IMR-90 (cell line): ENCODE data around the gene YIPF1. TPM values are rescaled to one million over a fixed set of nuclear protein-coding genes. Genes with fewer than 3 reads are reported as not detected.

Experiments used
- ATAC-seq: fragments of 200-7000 bp; cut with Tn5 transposase; 2 replicates; pipeline ENCODE4 v1.9.1; 2020; ENCODE audit warnings: low read depth, mild to moderate bottlenecking, moderate library complexity
- BruUV-seq: library from RNA; stranded (reverse); fragments of 400-500 nt; replicated peaks from 2 replicates; lab custom pipeline; 2021; lab: Mats Ljungman, UMichigan
- CTCF ChIA-PET: fragments of 300-600 bp; formaldehyde crosslinking; extraction: SDS; loops from one replicate; lab custom pipeline; 2021; ENCODE audit warnings: antibody characterized with exemption; lab: Yijun Ruan, JAX
- POLR2A ChIA-PET: fragments of 300-600 bp; sonication (Branson Sonifier 250); formaldehyde crosslinking; loops from one replicate; lab custom pipeline; 2022; ENCODE audit warnings: antibody characterized with exemption; ENCODE audit not compliant: unreplicated experiment; lab: Charles Lee
- DNase-seq: peaks from one replicate; pipeline ENCODE4 v3.0.0; 2013
- H2AFZ ChIP-seq: replicated peaks from 2 replicates; pipeline ENCODE3; 2013; ENCODE audit warnings: low read length, mild to moderate bottlenecking; ENCODE audit not compliant: poor library complexity
- H2AK5ac ChIP-seq: 2 replicates; pipeline ENCODE4 v1.6.1; 2013; ENCODE audit warnings: low read depth, low read length, inconsistent platforms
- H2AK9ac ChIP-seq: replicated peaks from 2 replicates; pipeline ENCODE3; 2013; ENCODE audit warnings: mild to moderate bottlenecking, low read depth, low read length, moderate library complexity; ENCODE audit not compliant: poor library complexity
- H2BK120ac ChIP-seq: 2 replicates; pipeline ENCODE4 v1.6.1; 2013; ENCODE audit warnings: low read depth, low read length, inconsistent platforms
- H2BK15ac ChIP-seq: 3 replicates; pipeline ENCODE4 v1.6.1; 2013; ENCODE audit warnings: low read depth, low read length, inconsistent platforms
- H2BK20ac ChIP-seq: 2 replicates; pipeline ENCODE4 v1.6.1; 2013; ENCODE audit warnings: low read depth, mild to moderate bottlenecking, inconsistent platforms, low read length, moderate library complexity
- H2BK5ac ChIP-seq: 2 replicates; pipeline ENCODE4 v1.6.1; 2013; ENCODE audit warnings: mild to moderate bottlenecking, low read depth, low read length, inconsistent platforms; ENCODE audit not compliant: poor library complexity, severe bottlenecking
- H3K14ac ChIP-seq: replicated peaks from 2 replicates; pipeline ENCODE4 v1.6.1; 2013; ENCODE audit warnings: low read depth, low read length, inconsistent platforms
- H3K18ac ChIP-seq: 2 replicates; pipeline ENCODE4 v1.6.1; 2013; ENCODE audit warnings: low read depth, low read length, control low read depth
- H3K23ac ChIP-seq: 2 replicates; pipeline ENCODE4 v1.6.1; 2013; ENCODE audit warnings: low read depth, low read length, inconsistent platforms
- H3K27ac ChIP-seq: 2 replicates; pipeline ENCODE4 v1.5.1; 2013; ENCODE audit warnings: mild to moderate bottlenecking, control low read depth, low read length; ENCODE audit not compliant: insufficient read depth
- H3K27me3 ChIP-seq: 2 replicates; pipeline ENCODE4 v1.6.1; 2013; ENCODE audit warnings: low read length; ENCODE audit not compliant: control insufficient read depth, insufficient read depth
- H3K36me3 ChIP-seq: 2 replicates; pipeline ENCODE4 v1.6.1; 2013; ENCODE audit warnings: low read length, mixed read lengths; ENCODE audit not compliant: control insufficient read depth, insufficient read depth
- H3K4ac ChIP-seq: 2 replicates; pipeline ENCODE4 v1.6.1; 2013; ENCODE audit warnings: low read depth, low read length, inconsistent platforms
- H3K4me1 ChIP-seq: 2 replicates; pipeline ENCODE4 v1.6.1; 2013; ENCODE audit warnings: low read length, mixed read lengths; ENCODE audit not compliant: control insufficient read depth, insufficient read depth
- H3K4me2 ChIP-seq: 2 replicates; pipeline ENCODE4 v1.6.1; 2013; ENCODE audit warnings: low read depth, mild to moderate bottlenecking, control low read depth, low read length, moderate library complexity
- H3K4me3 ChIP-seq: 2 replicates; pipeline ENCODE4 v1.5.1; 2013; ENCODE audit warnings: low read depth, mild to moderate bottlenecking, control low read depth, low read length, moderate library complexity; ENCODE audit not compliant: insufficient read depth
- H3K56ac ChIP-seq: 2 replicates; pipeline ENCODE4 v1.6.1; 2013; ENCODE audit warnings: low read length, inconsistent platforms; ENCODE audit not compliant: insufficient read depth; ENCODE audit errors: extremely low read depth
- H3K79me1 ChIP-seq, 2 experiments: 2 replicates each; pipeline ENCODE4 v1.6.1; 2013; ENCODE audit warnings: low read length in 2 of 2, inconsistent platforms in 1 of 2, low read depth in 1 of 2
- H3K9ac ChIP-seq: 2 replicates; pipeline ENCODE4 v1.6.1; 2013; ENCODE audit warnings: low read depth, low read length, control low read depth
- H3K9me1 ChIP-seq: 2 replicates; pipeline ENCODE4 v1.6.1; 2013; ENCODE audit warnings: low read length, inconsistent platforms; ENCODE audit not compliant: insufficient read depth
- H3K9me3 ChIP-seq: 2 replicates; pipeline ENCODE4 v1.6.1; 2013; ENCODE audit warnings: low read length; ENCODE audit not compliant: control insufficient read depth, insufficient read depth
- H4K20me1 ChIP-seq: 2 replicates; pipeline ENCODE4 v1.6.1; 2013; ENCODE audit warnings: low read length, inconsistent platforms; ENCODE audit not compliant: insufficient read depth
- H4K5ac ChIP-seq: 2 replicates; pipeline ENCODE4 v1.6.1; 2013; ENCODE audit warnings: mild to moderate bottlenecking, low read depth, low read length, control low read depth
- H4K8ac ChIP-seq, 2 experiments: 2 replicates each; pipeline ENCODE4 v1.6.1; 2013; ENCODE audit warnings: low read depth in 2 of 2, low read length in 2 of 2, control low read depth in 1 of 2, inconsistent platforms in 1 of 2
- H4K91ac ChIP-seq: 2 replicates; pipeline ENCODE4 v1.6.1; 2013; ENCODE audit warnings: low read depth, low read length, inconsistent platforms; ENCODE audit not compliant: insufficient read depth
- BHLHE40 ChIP-seq: fragments of 150-350 bp; IDR thresholded peaks from 2 replicates; pipeline ENCODE4 v1.6.1; 2016; ENCODE audit warnings: mild to moderate bottlenecking, low read depth, low read length
- CHD1 ChIP-seq: IDR thresholded peaks from 2 replicates; pipeline ENCODE4 v1.6.1; 2012; ENCODE audit warnings: low read depth, low read length, improper control_type of control experiment
- CTCF ChIP-seq: conservative IDR thresholded peaks from 2 replicates; pipeline ENCODE4 v1.5.1; 2012; ENCODE audit warnings: mild to moderate bottlenecking, low read depth, low read length, improper control_type of control experiment
- FOS ChIP-seq: fragments of 150-350 bp; IDR thresholded peaks from 2 replicates; pipeline ENCODE4 v1.6.1; 2016; ENCODE audit warnings: low read depth, low read length
- MAFK ChIP-seq: IDR thresholded peaks from 2 replicates; pipeline ENCODE4 v1.6.1; 2012; ENCODE audit warnings: low read depth, low read length, improper control_type of control experiment
- MAZ ChIP-seq: IDR thresholded peaks from 2 replicates; pipeline ENCODE4 v1.6.1; 2012; ENCODE audit warnings: low read depth, mild to moderate bottlenecking, low read length, improper control_type of control experiment, moderate library complexity, borderline replicate concordance
- MXI1 ChIP-seq: IDR thresholded peaks from 2 replicates; pipeline ENCODE4 v1.6.1; 2012; ENCODE audit warnings: low read depth, mild to moderate bottlenecking, low read length, moderate library complexity, borderline replicate concordance
- NFE2L2 ChIP-seq: fragments of 150-350 bp; IDR thresholded peaks from 2 replicates; pipeline ENCODE4 v1.6.1; 2016; ENCODE audit warnings: low read depth, mild to moderate bottlenecking, low read length
- POLR2A ChIP-seq: IDR thresholded peaks from 2 replicates; pipeline ENCODE4 v1.6.1; 2012; ENCODE audit warnings: mild to moderate bottlenecking, low read depth, low read length
- RAD21 ChIP-seq: IDR thresholded peaks from 2 replicates; pipeline ENCODE4 v1.6.1; 2012; ENCODE audit warnings: low read length, improper control_type of control experiment
- RCOR1 ChIP-seq: IDR thresholded peaks from 2 replicates; pipeline ENCODE4 v1.6.1; 2012; ENCODE audit warnings: mild to moderate bottlenecking, low read length, improper control_type of control experiment; ENCODE audit not compliant: insufficient replicate concordance
- RFX5 ChIP-seq: IDR thresholded peaks from 2 replicates; pipeline ENCODE4 v1.8.0; 2012; ENCODE audit warnings: low read depth, mild to moderate bottlenecking, low read length, moderate library complexity
- SMC3 ChIP-seq: fragments of 150-350 bp; IDR thresholded peaks from 2 replicates; pipeline ENCODE4 v1.6.1; 2016; ENCODE audit warnings: low read depth, mild to moderate bottlenecking, antibody characterized with exemption, low read length, moderate library complexity
- USF2 ChIP-seq: fragments of 150-350 bp; IDR thresholded peaks from 2 replicates; pipeline ENCODE4 v1.6.1; 2017; ENCODE audit warnings: mild to moderate bottlenecking, antibody characterized with exemption, low read length, low read depth
- WGBS, 2 experiments: methylation state at CpG; one replicate each; pipeline versions ENCODE4 v1.1.5 to v1.1.7; 2013; ENCODE audit warnings: missing lambda C conversion rate in 2 of 2; ENCODE audit not compliant: insufficient read length in 1 of 2; ENCODE audit errors: extremely low coverage in 2 of 2; 5-methylcytosine and 5-hydroxymethylcytosine counted together
- dilution Hi-C: fragments of 300-500 bp; cut with HindIII; formaldehyde crosslinking; loops from one replicate; pipeline ENCODE4 v1.14.3; 2018; ENCODE audit warnings: low sequenced_read_pairs; ENCODE audit not compliant: unreplicated experiment
- in situ Hi-C: fragments of 300-500 bp; cut with MboI; formaldehyde crosslinking; loops from 3 replicates; pipeline ENCODE4 v1.14.3; 2019; ENCODE audit warnings: low sequenced_read_pairs, inconsistent platforms, mixed read lengths
- intact Hi-C: fragments of 100-400 bp; cut with micrococcal nuclease; formaldehyde crosslinking; loops from 2 replicates; pipeline ENCODE4 v1.10.0; 2022
- polyA plus RNA-seq, 3 experiments: library from polyadenylated mRNA; depleted of rRNA; stranded (reverse); fragments of >200 nt; gene quantifications; 2 replicates each; pipeline ENCODE4 v1.2.3, GENCODE V29; 2012; ENCODE audit warnings: low replicate concordance in 1 of 3
- total RNA-seq: library from RNA; depleted of rRNA; stranded (reverse); fragments of >200 nt; gene quantifications from 2 replicates; pipeline ENCODE4 v1.2.3, GENCODE V29; 2012
- TF ChIP-seq, protein P1 (sequence below): fragments of 150-350 bp; IDR thresholded peaks from 2 replicates; pipeline ENCODE4 v1.6.1; 2016; ENCODE audit warnings: low read depth, mild to moderate bottlenecking, low read length, moderate library complexity, borderline replicate concordance

YIPF1 gene
- total and polyA plus RNA-seq, 2 of the 4 experiments (the other 2 are of a cell fraction) = 23.7 to 35.3 TPM

DNA sequence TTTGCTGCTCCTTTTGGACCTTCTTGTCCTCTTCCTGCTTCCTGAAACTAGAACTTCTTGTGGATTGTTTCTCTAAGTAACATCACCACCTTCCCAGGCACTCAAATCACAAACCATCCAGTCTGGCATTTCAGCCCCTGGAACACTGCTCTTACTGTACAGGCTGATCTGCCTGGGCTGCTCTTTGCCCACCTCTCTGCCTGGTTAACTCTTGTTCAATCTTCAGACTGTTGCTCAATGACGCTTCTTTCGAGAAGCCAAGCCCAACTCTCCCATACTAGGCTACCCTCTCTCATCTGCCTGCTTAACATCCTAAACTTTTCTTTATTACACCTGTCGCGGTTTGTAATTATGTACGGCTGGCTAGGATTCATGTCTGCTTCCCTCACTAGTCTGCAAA is 5.0 kb upstream of the YIPF1 start:
- H2BK20ac ChIP-seq = no peak overlapping the region
- BruUV-seq = no TSS peak
- H3K27ac ChIP-seq = no peak overlapping the region
- no peak overlapping the region for H2BK15ac ChIP-seq
- in situ Hi-C loops (no loop called here), dilution Hi-C loops (no loop called here), intact Hi-C loops (no loop called here)
- ChIA-PET CTCF (no interaction called here), POLR2A (no interaction called here)
- H3K4me1 ChIP-seq = peaks cover 18% of the 10 kb centered on the region
- H3K36me3 ChIP-seq = no peaks in the 10 kb centered on the region
- H3K4me3 ChIP-seq = no peak overlapping the region
- H3K23ac ChIP-seq = no peak overlapping the region
- H2AK5ac ChIP-seq = 0 out of 2 replicates have a peak overlapping the region, but pooled peaks have one; percentile 33
- no peak overlapping the region for H2BK120ac ChIP-seq
- H3K9me3 ChIP-seq = no peaks in the 10 kb centered on the region
- H3K79me1 ChIP-seq = peaks cover 0 to 3% of the 10 kb centered on the region in 2 experiments; a peak in 1 of 4 replicates
- peaks cover 12% of the 10 kb centered on the region; the same call in 1 of the 2 replicates for H4K20me1 ChIP-seq
- H3K9me1 ChIP-seq = peaks cover 18% of the 10 kb centered on the region
- no CpG with 5 or more reads among the region's 5 CpGs for WGBS, 2 experiments
- H4K8ac ChIP-seq = no peak overlapping the region
- H4K91ac ChIP-seq = no peak overlapping the region
- H2AK9ac ChIP-seq = no peak overlapping the region
- TF ChIP-seq SMC3 (no peak), NFE2L2 (no peak), POLR2A (no peak), MXI1 (no peak), RCOR1 (no peak), FOS (no peak), RFX5 (no peak), MAFK (no peak), MAZ (no peak), CHD1 (no peak), CTCF (no peak), USF2 (no peak), RAD21 (no peak), BHLHE40 (no peak)
- TF ChIP-seq, protein P1, sequence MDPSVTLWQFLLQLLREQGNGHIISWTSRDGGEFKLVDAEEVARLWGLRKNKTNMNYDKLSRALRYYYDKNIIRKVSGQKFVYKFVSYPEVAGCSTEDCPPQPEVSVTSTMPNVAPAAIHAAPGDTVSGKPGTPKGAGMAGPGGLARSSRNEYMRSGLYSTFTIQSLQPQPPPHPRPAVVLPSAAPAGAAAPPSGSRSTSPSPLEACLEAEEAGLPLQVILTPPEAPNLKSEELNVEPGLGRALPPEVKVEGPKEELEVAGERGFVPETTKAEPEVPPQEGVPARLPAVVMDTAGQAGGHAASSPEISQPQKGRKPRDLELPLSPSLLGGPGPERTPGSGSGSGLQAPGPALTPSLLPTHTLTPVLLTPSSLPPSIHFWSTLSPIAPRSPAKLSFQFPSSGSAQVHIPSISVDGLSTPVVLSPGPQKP = no peak
- ATAC-seq (no peak), DNase-seq (no peak)
- H3K56ac ChIP-seq = no peak overlapping the region
- no peak overlapping the region for H2AFZ ChIP-seq
- no peak overlapping the region for H4K5ac ChIP-seq
- no peak overlapping the region for H2BK5ac ChIP-seq
- no peak overlapping the region for H3K18ac ChIP-seq
- no peak overlapping the region for H3K14ac ChIP-seq
- no peak overlapping the region for H3K4me2 ChIP-seq
- H3K27me3 ChIP-seq = no peaks in the 10 kb centered on the region
- no peak overlapping the region for H3K4ac ChIP-seq
- no peak overlapping the region for H3K9ac ChIP-seq
